ENCODE results near the gene LRRTM4. TPM values are rescaled to one million over a fixed set of nuclear protein-coding genes. Genes with fewer than 3 reads are reported as not detected.

LRRTM4 gene
- total RNA-seq, 4 donors from 2014 or later: 0.09 to 1.1 (median 0.61) TPM

DNA sequence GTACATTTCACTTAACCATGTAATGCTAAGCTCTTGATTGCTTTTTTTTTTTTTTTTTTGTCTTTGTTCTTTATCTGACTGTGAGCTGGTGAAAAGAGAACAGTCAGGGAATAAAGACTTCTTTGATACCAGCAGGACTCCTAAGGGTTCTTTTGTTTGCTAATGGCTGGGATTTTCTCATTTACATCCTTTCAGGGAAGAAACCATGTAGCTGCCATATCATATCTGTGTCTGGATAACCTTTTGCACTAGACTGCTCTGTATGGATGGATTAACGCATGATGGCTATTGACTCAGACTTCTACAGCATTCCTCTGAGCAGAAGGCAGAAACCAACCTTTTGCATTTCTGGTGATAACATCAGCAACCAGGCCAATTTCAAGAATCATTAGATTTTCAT lies 504.0 kb downstream of the LRRTM4 start:
- intact Hi-C loops (cut with DNase I; ENCODE audit: low total_unique reads): no loop called here
- no peak for TF ChIP-seq POLR2A (IDR thresholded peaks at IDR 0.05)
- TF ChIP-seq, protein P1, sequence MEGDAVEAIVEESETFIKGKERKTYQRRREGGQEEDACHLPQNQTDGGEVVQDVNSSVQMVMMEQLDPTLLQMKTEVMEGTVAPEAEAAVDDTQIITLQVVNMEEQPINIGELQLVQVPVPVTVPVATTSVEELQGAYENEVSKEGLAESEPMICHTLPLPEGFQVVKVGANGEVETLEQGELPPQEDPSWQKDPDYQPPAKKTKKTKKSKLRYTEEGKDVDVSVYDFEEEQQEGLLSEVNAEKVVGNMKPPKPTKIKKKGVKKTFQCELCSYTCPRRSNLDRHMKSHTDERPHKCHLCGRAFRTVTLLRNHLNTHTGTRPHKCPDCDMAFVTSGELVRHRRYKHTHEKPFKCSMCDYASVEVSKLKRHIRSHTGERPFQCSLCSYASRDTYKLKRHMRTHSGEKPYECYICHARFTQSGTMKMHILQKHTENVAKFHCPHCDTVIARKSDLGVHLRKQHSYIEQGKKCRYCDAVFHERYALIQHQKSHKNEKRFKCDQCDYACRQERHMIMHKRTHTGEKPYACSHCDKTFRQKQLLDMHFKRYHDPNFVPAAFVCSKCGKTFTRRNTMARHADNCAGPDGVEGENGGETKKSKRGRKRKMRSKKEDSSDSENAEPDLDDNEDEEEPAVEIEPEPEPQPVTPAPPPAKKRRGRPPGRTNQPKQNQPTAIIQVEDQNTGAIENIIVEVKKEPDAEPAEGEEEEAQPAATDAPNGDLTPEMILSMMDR (IDR thresholded peaks at IDR 0.05 in 4 of 5, conservative IDR thresholded peaks at IDR 0.05 in 1 of 5): no peak
- Histone ChIP-seq H3K36me3 (no peaks in the 10 kb centered on the region), H3K4me1 (no peaks in the 10 kb centered on the region), H3K27ac (no peak overlapping the region), H3K27me3 (no peaks in the 10 kb centered on the region), H3K4me3 (no peak overlapping the region), H3K9me3 (no peaks in the 10 kb centered on the region)
- DNase-seq (no peak), ATAC-seq (no peak)
- in situ Hi-C loops (cut with MboI; ENCODE audit: low sequenced_read_pairs in 4 of 4): no loop called here

- Histone ChIP-seq H3K27me3 (no peaks in the 10 kb centered on the region), H3K4me1 (no peaks in the 10 kb centered on the region), H3K9me3 (no peaks in the 10 kb centered on the region), H3K36me3 (no peaks in the 10 kb centered on the region), H3K4me3 (no peak overlapping the region), H3K27ac (no peak overlapping the region)
- DNase-seq (no peak), ATAC-seq (no peak)
- TF ChIP-seq, protein P1 (IDR thresholded peaks at IDR 0.05 in 4 of 5, conservative IDR thresholded peaks at IDR 0.05 in 1 of 5): no peak
- TF ChIP-seq POLR2A (IDR thresholded peaks at IDR 0.05): no peak
- intact Hi-C loops (cut with DNase I; ENCODE audit: low total_unique reads) (no loop called here), in situ Hi-C loops (cut with MboI; ENCODE audit: low sequenced_read_pairs in 4 of 4) (no loop called here)
Observed at GRCh38 chr2:77017355-77017745, 504.8 kb downstream of the LRRTM4 start.

- no peaks in the 10 kb centered on the region for H3K4me1 ChIP-seq
- H3K4me3 ChIP-seq: no peak overlapping the region
- TF ChIP-seq POLR2A (IDR thresholded peaks at IDR 0.05): no peak
- TF ChIP-seq, protein P1 (IDR thresholded peaks at IDR 0.05 in 4 of 5, conservative IDR thresholded peaks at IDR 0.05 in 1 of 5): no peak
- H3K27ac ChIP-seq: no peak overlapping the region
- ATAC-seq (no peak), DNase-seq (no peak)
- intact Hi-C loops (cut with DNase I; ENCODE audit: low total_unique reads): no loop called here
- no peaks in the 10 kb centered on the region for H3K36me3 ChIP-seq
- H3K9me3 ChIP-seq: no peaks in the 10 kb centered on the region
- H3K27me3 ChIP-seq: no peaks in the 10 kb centered on the region
- in situ Hi-C loops (cut with MboI; ENCODE audit: low sequenced_read_pairs in 4 of 4): no loop called here
Observed at GRCh38 chr2:77016443-77017354, 505.5 kb downstream of the LRRTM4 start.

DNA sequence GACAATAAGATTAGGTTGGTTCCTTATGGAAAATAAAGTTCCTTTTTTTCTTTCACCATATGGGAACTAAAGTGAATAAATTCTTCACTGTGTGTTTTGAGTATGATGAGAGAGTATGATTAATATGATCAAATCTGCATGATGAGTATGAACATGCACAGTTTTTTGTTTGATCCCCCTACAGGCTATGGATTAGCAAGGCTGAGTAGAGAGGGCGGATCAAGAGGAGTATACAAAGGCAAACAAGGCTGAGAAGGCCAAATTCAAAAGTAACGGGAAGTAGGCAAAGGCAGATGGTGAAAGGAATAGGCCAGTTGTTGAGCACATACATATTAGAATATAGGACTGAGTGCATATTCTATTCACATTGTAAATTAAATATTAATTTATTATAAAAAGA lies 508.2 kb downstream of the LRRTM4 start:
- no peaks in the 10 kb centered on the region for H3K36me3 ChIP-seq
- H3K4me3 ChIP-seq: no peak overlapping the region
- no peaks in the 10 kb centered on the region for H3K4me1 ChIP-seq
- ATAC-seq: no peak
- TF ChIP-seq POLR2A (IDR thresholded peaks at IDR 0.05): no peak
- TF ChIP-seq, protein P1 (IDR thresholded peaks at IDR 0.05 in 4 of 5, conservative IDR thresholded peaks at IDR 0.05 in 1 of 5): no peak
- no peak for DNase-seq
- no peak overlapping the region for H3K27ac ChIP-seq
- no peaks in the 10 kb centered on the region for H3K27me3 ChIP-seq
- H3K9me3 ChIP-seq: no peaks in the 10 kb centered on the region
- intact Hi-C loops (cut with DNase I; ENCODE audit: low total_unique reads): no loop called here
- in situ Hi-C loops (cut with MboI; ENCODE audit: low sequenced_read_pairs in 4 of 4): no loop called here

Data from gastrocnemius medialis (tissue), 4 donors.